ENCODE data around the gene TMEM139.
"Not testable (repeated sequence)": the region's sequence is repeated elsewhere in the genome, so short reads cannot be mapped to it uniquely, and the experiment has no call there.

Gene TMEM139

GRCh38 chr7:143256932-143257331 lies 27.8 kb upstream of the TMEM139 start:
- no peak for DNase-seq (ENCODE audit: low read depth in 2 of 2)
- H3K4me3 ChIP-seq (replicated peaks in 1 of 2; ENCODE audit: low read depth in 2 of 2, low read length in 2 of 2) = no peak overlapping the region
- no peak for TF ChIP-seq CTCF (IDR thresholded peaks at IDR 0.05; ENCODE audit: low read depth, low read length)

- H3K4me3 ChIP-seq (replicated peaks in 1 of 2; ENCODE audit: low read depth in 2 of 2, low read length in 2 of 2) = no peak overlapping the region
- no peak for TF ChIP-seq CTCF (IDR thresholded peaks at IDR 0.05; ENCODE audit: low read depth, low read length)
- no peak for DNase-seq (ENCODE audit: low read depth in 2 of 2)
Measured at GRCh38 chr7:143257501-143257900, 27.3 kb upstream of the TMEM139 start.

GRCh38 chr7:143258831-143259230 lies 25.9 kb upstream of the TMEM139 start:
- H3K4me3 ChIP-seq (replicated peaks in 1 of 2; ENCODE audit: low read depth in 2 of 2, low read length in 2 of 2) = no peak overlapping the region
- DNase-seq (ENCODE audit: low read depth in 2 of 2) = peak in 1 of 2 donors; percentile 32
- no peak for TF ChIP-seq CTCF (IDR thresholded peaks at IDR 0.05; ENCODE audit: low read depth, low read length)

- H3K4me3 ChIP-seq (replicated peaks in 1 of 2; ENCODE audit: low read depth in 2 of 2, low read length in 2 of 2) = no peak overlapping the region
- TF ChIP-seq CTCF (IDR thresholded peaks at IDR 0.05; ENCODE audit: low read depth, low read length) = no peak
- no peak for DNase-seq (ENCODE audit: low read depth in 2 of 2)
Measured at GRCh38 chr7:143259765-143260164, 25.0 kb upstream of the TMEM139 start.

GRCh38 chr7:143261901-143262300 lies 22.9 kb upstream of the TMEM139 start:
- no peak for TF ChIP-seq CTCF (IDR thresholded peaks at IDR 0.05; ENCODE audit: low read depth, low read length)
- DNase-seq (ENCODE audit: low read depth in 2 of 2) = no peak
- no peak overlapping the region for H3K4me3 ChIP-seq (replicated peaks in 1 of 2; ENCODE audit: low read depth in 2 of 2, low read length in 2 of 2)

GRCh38 chr7:143263266-143264195 lies 21.2 kb upstream of the TMEM139 start, which contains the start of gene GSTK1:
GSTK1 (plus strand) TSS chr7:143263441; CDS start chr7:143263514, 73 bp downstream.
- peak; percentile 64 to 75 for DNase-seq (ENCODE audit: low read depth in 2 of 2)
- peak within 1 kb of the TSS; percentile 87 to 96 for H3K4me3 ChIP-seq (replicated peaks in 1 of 2; ENCODE audit: low read depth in 2 of 2, low read length in 2 of 2)
- no peak for TF ChIP-seq CTCF (IDR thresholded peaks at IDR 0.05; ENCODE audit: low read depth, low read length)

GRCh38 chr7:143264196-143264568 lies 20.6 kb upstream of the TMEM139 start:
- H3K4me3 ChIP-seq (replicated peaks in 1 of 2; ENCODE audit: low read depth in 2 of 2, low read length in 2 of 2) = peak overlapping the region; percentile 87 to 96
- not testable (repeated sequence) for DNase-seq (ENCODE audit: low read depth in 2 of 2)

Measured in cardiac fibroblast (primary cell).